Lung (tissue), 12 donors: ENCODE results near the gene ALS2CL. TPM values are rescaled to one million over a fixed set of nuclear protein-coding genes. Genes with fewer than 3 reads are reported as not detected.
A peak's percentile ranks its signal among the peaks of the same experiment; 100 is the strongest.

Experiments used
- ATAC-seq: fragments of 200-7000 bp; cut with Tn5 transposase; one replicate; pipeline ENCODE4 v1.9.1; 2020; ENCODE audit warnings: moderate number of reproducible peaks; ENCODE audit not compliant: insufficient read depth, low FRiP score
- DNase-seq, 3 donors: peaks; one replicate each; pipeline ENCODE4 v3.0.0-alpha.2; 2013 to 2017
- H3K27ac ChIP-seq, 2 donors: one replicate each; pipeline ENCODE4 v1.5.1; 2013; ENCODE audit warnings: mild to moderate bottlenecking in 2 of 2, moderate library complexity in 2 of 2, control low read depth in 1 of 2, inconsistent platforms in 1 of 2, low read depth in 1 of 2, low read length in 1 of 2
- H3K27me3 ChIP-seq, 3 donors: one replicate each; pipeline ENCODE4 v1.5.1; 2013; ENCODE audit warnings: low read length in 2 of 3; ENCODE audit not compliant: control insufficient read depth in 3 of 3, insufficient read depth in 3 of 3
- H3K36me3 ChIP-seq, 4 donors: one replicate each; pipeline ENCODE4 v1.5.1; 2013; ENCODE audit warnings: low read length in 4 of 4, mild to moderate bottlenecking in 1 of 4, moderate library complexity in 1 of 4; ENCODE audit not compliant: control insufficient read depth in 4 of 4, insufficient read depth in 4 of 4
- H3K4me1 ChIP-seq, 5 donors: one replicate each; pipeline ENCODE4 v1.5.1; 2013; ENCODE audit warnings: low read length in 5 of 5, mild to moderate bottlenecking in 2 of 5, moderate library complexity in 1 of 5; ENCODE audit not compliant: control insufficient read depth in 5 of 5, insufficient read depth in 5 of 5
- H3K4me3 ChIP-seq: one replicate; pipeline ENCODE4 v1.5.1; 2013; ENCODE audit warnings: mild to moderate bottlenecking, control low read depth, moderate library complexity
- H3K9ac ChIP-seq, 2 donors: one replicate each; pipeline ENCODE4 v1.5.1; 2013; ENCODE audit warnings: low read length in 2 of 2, control low read depth in 1 of 2; ENCODE audit not compliant: insufficient read depth in 1 of 2
- H3K9me3 ChIP-seq, 4 donors: one replicate each; pipeline ENCODE4 v1.5.1; 2013; ENCODE audit warnings: low read length in 3 of 4, mild to moderate bottlenecking in 1 of 4, moderate library complexity in 1 of 4; ENCODE audit not compliant: control insufficient read depth in 4 of 4, insufficient read depth in 3 of 4
- WGBS, 2 donors: extraction: QIAGEN DNeasy Blood & Tissue Kit; methylation state at CpG; one replicate each; pipeline ENCODE4 v1.1.7; 2013; 5-methylcytosine and 5-hydroxymethylcytosine counted together
- polyA plus RNA-seq, 2 donors: library from polyadenylated mRNA; stranded (reverse); fragments of 200-250 nt; gene quantifications; one replicate each; pipeline ENCODE4 v1.2.1, GENCODE V29; 2013
- total RNA-seq, 2 donors: library from RNA; depleted of rRNA in 1 of 2; stranded (reverse); fragments of >200 nt in 1 of 2; gene quantifications; one replicate each; pipeline ENCODE4 v1.2.1, GENCODE V29; 2014 to 2021
- TF ChIP-seq, protein P1 (sequence below): IDR thresholded peaks from 2 replicates; pipeline ENCODE4 v1.5.1; 2012; ENCODE audit warnings: mild to moderate bottlenecking; ENCODE audit errors: control extremely low read depth, extremely low read depth
- donor health status: control.
- donor health status: control.
- donor health status: Bipolar disorder and iron deficiency.
- donor health status: healthy.
- donor health status: DM: yes; HTN: yes; CAD: no.

The ALS2CL gene
- total and polyA plus RNA-seq, 4 donors, result 23.6 to 58.5 (median 48.9) TPM

DNA sequence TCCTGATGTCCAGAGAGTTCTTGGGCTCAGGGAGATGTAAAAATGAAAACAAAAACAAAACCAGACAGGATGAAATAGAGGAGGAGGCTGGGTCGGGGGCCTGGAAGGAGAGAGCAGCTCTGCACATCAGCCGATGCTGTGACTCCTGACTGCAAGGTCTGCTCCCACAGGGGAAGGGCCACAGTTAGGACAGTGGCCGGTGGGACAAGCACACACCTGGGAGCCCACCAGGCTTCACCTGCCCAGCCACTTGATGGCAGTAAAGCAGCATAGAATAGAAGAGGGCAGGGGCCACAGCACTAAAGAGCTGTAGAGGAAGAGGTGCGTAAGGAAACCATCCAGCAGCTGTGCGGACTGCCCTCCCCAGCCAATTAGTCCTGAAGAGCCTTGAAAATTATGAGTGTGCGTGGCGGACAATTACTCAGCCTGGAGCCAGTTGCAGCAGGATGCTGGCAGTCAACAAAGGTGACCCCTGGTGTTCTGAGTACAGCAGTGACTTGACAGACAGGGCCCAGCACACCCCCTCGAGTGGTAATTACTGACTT is 29.8 kb downstream of the ALS2CL start:
- Histone ChIP-seq H3K4me3 (no peak overlapping the region), H3K36me3 (no peaks in the 10 kb centered on the region), H3K9me3 (no peaks in the 10 kb centered on the region), H3K9ac (no peak overlapping the region), H3K27ac (no peak overlapping the region), H3K27me3 (no peaks in the 10 kb centered on the region), H3K4me1 (peaks cover 0 to 26% (median 11%) of the 10 kb centered on the region in 5 donors)
- ATAC-seq, result no peak
- TF ChIP-seq, protein P1, sequence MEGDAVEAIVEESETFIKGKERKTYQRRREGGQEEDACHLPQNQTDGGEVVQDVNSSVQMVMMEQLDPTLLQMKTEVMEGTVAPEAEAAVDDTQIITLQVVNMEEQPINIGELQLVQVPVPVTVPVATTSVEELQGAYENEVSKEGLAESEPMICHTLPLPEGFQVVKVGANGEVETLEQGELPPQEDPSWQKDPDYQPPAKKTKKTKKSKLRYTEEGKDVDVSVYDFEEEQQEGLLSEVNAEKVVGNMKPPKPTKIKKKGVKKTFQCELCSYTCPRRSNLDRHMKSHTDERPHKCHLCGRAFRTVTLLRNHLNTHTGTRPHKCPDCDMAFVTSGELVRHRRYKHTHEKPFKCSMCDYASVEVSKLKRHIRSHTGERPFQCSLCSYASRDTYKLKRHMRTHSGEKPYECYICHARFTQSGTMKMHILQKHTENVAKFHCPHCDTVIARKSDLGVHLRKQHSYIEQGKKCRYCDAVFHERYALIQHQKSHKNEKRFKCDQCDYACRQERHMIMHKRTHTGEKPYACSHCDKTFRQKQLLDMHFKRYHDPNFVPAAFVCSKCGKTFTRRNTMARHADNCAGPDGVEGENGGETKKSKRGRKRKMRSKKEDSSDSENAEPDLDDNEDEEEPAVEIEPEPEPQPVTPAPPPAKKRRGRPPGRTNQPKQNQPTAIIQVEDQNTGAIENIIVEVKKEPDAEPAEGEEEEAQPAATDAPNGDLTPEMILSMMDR, result no peak
- WGBS, 2 donors, result 54 to 61% methylated on average over 8 of the region's 8 CpGs
- peak in 2 of 3 donors; percentile 40 to 67 for DNase-seq

DNA sequence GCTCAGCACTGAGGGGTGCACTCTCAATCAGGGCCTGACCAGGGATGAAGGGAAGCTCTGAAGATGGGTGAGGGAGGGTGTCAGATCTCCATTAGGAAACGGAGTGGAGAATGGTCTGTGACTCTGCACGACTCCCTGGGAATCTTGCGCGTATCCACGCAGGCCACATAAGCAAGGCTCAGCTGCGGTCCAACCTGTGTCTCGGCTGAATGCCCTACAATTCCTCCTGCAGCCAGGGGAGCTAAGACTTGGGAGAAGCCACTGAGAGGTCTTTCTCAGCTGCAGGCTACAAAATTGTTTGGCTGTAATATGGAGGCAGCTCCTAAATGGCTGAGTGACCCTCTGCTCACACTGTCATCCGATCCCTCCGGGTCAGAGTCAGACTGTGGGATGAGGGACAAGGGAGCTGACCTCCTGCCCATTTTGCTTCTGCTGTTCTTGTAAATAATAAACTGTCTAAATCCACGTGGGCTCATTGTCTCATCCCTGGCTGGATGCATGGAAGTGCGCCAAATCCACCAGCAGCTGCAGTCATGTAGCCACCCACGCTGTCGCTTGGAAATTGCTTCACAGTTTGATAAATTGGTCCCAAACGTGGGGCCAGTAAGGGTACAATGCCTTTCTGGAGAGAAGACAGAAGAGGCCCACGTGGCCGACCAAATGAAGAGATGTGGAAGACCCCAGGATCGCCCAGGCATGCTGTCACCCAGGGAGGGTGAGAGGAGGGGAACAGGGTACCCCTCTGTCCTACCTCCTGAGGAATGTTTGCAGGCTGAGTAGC is 30.5 kb downstream of the ALS2CL start:
- ATAC-seq, result no peak
- Histone ChIP-seq H3K36me3 (no peaks in the 10 kb centered on the region), H3K4me3 (no peak overlapping the region), H3K9ac (no peak overlapping the region), H3K4me1 (peaks cover 0 to 26% (median 11%) of the 10 kb centered on the region in 5 donors), H3K27me3 (no peaks in the 10 kb centered on the region), H3K27ac (no peak overlapping the region), H3K9me3 (no peaks in the 10 kb centered on the region)
- WGBS, 2 donors, result 67 to 75% methylated on average over 17 of the region's 17 CpGs
- DNase-seq, result peak; percentile 86 to 89 (median 87)
- TF ChIP-seq, protein P1, result no peak

DNA sequence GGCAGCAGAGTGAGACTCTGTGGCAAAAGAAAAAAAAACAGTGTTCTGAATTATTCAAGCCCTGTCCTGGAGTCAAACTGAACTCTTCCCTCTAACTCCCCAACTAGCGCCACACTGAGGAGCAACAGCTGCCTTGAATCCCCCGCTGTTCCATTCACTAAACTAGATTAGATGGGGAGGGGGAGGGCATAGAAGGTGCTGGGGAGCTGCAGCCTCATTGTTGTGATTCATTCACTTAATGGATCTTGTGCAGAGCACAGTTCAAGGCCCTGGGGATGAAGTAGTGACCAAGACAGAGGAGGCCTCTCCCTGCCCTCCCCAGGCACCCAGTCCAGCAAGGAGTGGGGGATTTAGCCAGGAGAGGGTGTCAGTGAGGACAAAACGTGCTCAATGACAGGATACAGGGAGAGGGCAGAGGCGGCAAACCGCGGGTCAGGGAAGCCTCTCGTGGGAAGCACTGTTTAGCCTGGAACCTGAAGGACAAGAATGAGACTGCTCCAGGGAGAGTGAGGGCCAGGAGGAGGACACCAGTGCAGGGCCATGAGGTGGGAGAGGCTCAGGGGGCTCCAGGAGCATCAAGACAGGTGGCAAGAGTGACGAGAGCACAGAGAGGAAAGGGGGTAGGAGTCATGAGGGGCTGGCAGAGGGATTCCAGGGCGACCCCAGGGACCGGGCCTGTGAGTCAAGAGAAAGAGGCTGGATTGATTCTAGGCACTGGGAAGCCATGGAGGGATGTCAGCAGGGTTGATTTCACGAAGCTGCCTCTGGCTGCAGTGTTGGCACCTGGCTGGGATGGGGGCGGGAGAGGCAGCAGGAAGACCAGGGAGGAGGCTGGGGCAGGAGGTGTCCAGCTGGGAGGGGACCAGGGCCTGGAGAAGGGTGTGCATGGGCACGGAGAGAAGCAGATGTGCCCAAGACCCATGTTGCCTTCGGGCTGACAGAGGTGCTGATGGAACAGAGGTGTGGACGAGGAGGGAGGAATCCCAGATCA is 31.4 kb downstream of the ALS2CL start:
- Histone ChIP-seq H3K4me1 (peaks cover 0 to 26% (median 11%) of the 10 kb centered on the region in 5 donors), H3K9ac (no peak overlapping the region), H3K36me3 (no peaks in the 10 kb centered on the region), H3K27me3 (no peaks in the 10 kb centered on the region), H3K9me3 (no peaks in the 10 kb centered on the region), H3K27ac (no peak overlapping the region), H3K4me3 (no peak overlapping the region)
- WGBS, 2 donors, result 85 to 88% methylated on average over 15 of the region's 15 CpGs
- ATAC-seq, result no peak
- DNase-seq, result no peak
- TF ChIP-seq, protein P1, result no peak
